NCI-H460 (cell line): ENCODE results near the gene LPCAT1. TPM values are rescaled to one million over a fixed set of nuclear protein-coding genes. Genes with fewer than 3 reads are reported as not detected.
"Not testable (repeated sequence)": the region's sequence is repeated elsewhere in the genome, so short reads cannot be mapped to it uniquely, and the experiment has no call there.

Experiments
- DNase-seq: peaks from one replicate; pipeline ENCODE4 v3.0.0-alpha.2; 2016; ENCODE audit warnings: low read depth; ENCODE audit errors: extremely low read depth
- total RNA-seq: library from RNA; depleted of rRNA; stranded (reverse); fragments of >200 nt; shearing (Covaris generic); gene quantifications from 2 replicates; pipeline ENCODE4 v1.2.3, GENCODE V29; 2014

The LPCAT1 gene
- total RNA-seq, 1 experiment from 2014 or later, result 30.6 TPM

DNA sequence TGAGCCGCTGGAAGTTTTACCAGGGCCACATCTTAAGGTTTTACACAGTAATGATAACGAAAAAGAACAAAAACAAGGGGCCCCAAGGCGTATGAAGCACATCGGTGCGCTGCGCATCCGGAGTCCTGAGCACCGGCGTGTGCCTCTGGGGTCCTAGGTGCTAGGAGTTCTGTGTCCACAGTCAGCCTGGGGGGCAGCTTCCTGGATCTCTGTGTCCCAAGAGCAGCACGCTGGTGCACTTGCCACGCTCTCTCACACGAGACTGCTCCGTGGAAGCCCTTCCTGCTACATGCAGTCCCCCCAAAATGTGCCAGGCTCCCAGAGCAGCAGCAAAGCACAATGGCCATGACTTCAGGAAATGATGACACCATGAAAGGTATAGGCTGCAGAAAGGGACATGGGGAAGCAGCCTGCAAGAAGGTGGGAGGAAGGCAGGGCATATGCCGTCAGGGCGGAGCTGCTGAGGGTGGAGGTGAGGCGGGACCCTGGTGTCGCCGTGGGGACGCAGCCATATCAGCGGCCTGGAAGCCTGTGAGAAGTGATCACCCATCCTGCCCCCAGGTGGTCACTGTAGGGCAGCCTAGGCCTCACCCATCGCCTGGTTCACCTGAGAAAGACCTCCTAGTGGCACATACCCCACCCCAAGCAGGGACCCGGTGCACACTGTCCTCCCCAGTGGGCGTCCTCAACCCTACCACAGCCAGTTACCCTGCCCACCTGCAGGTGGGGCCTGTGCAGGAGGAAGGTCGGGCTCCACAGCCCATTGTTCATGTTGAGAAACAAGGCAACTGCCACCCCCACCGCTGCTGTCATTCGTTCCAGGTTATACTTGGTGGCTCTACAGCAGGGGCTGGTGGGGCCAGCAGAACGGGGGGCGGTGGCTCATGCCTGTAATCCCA is 54.9 kb downstream of the LPCAT1 start:
- DNase-seq, result no peak

DNA sequence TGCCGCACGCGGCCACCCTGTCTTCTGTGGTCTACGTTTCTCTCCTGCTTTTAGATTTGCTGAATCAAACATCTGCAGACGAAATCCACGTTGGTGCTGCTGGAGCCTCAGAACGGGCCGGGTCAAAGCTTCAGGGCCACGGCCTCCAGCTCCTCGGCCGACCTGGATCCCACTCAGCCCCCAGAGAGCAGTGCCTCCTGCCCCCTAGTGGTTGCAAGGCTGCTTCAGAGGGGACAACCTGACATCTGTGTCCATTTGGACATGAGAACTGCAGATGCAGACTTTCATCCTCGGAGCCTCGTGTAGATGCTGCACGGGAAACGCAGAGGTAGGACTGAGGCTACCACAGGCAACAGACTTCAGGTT is 55.5 kb downstream of the LPCAT1 start:
- no peak for DNase-seq

DNA sequence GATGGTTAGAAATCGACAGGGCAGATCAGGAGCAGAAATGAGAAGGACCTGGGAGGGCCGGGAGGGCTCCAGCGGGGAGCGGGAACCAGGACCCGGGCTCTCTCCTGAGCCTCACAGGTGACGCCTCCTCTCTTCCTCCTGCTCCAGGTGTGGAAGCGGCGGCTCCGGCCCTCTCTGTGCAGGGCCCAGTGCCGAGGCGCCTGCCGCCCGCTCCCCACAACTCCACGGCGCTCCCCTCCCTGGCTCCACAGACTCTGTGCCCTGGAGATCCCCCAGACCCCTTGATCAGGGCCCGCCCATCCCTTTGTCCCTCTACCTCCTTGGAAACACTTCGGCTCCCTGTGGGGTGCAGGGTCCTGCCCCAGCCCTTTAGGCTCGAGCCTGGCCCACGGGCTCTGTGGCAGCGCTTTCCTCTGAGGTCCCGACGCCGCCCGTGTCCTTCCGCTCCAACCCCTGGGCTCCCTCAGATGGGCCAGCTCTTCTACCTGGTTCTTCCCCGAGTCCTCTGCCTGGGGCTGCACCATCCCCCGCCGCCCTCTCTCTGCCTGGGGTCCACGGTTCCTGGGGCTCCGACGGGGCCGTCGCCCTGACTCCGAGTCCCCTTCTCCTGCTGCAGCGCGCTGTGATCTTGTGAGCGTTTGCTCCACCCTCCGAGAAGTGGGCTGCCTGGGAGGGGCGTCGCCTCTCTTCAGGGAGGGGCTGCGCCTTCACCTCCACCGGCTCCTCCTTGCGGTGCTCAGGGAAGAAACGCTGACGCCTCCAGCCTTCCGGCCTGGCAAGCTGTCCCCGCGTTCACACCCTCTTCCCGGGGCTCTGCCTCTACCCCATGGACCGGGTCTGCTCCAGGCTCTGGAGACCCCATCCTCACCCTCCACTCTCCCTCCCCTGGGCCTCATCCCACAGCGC is 56.2 kb downstream of the LPCAT1 start:
- no peak for DNase-seq

DNA sequence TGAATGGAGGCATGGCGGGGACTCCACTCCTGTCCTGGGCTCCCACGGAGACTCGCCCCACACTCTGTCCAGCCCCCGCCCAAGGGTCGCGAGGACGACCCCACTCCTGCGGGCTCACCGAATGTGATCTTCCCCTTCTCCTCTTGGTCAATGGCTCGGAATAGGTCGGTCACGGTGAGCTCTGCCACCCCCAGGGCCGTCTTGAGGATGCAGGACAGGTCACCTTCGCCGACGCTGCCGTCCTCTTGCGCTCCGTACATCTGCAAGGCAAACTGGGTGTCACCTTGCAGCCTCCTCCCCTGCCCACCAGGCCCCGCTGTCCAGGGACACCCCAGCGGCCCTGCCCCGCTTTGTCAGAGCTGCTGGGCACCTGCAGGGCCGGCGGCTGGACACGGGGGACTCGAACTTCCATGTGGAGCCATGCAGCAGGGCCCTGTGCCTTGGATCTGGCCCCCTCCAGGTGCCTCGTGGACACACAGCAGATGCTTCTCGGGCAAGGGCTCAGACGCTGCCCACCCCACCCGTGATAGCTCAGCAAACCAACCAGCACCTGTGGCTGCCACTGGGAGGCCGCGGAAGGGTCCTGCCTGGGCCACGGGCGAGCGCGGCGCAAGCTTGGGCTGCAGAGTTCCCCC is 57.0 kb downstream of the LPCAT1 start:
- DNase-seq, result no peak

DNA sequence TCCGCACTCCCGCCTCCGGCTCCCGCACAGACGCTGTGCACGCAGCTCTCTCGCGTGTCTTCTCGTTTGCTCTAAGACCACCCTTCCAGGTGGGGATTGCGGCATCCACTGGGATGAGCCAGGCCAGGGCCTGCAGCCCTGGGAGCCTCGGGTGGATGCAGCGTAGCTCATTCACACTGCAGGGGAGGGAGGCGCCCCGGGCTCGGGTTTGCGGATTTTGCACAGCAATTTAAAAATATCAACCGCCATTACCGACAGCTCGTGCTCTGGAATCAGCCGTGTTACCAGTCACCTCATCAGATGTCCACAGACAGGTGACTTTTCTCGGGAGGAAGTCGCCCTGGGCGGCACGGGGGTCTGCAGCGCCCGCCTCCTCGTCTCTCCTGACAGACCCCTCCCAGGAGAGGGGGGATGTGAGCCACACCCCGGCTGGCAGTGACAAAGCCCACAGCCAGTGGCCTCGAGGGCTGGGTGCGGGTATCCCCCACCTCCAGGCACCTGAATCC is 57.7 kb downstream of the LPCAT1 start:
- DNase-seq, result no peak

DNA sequence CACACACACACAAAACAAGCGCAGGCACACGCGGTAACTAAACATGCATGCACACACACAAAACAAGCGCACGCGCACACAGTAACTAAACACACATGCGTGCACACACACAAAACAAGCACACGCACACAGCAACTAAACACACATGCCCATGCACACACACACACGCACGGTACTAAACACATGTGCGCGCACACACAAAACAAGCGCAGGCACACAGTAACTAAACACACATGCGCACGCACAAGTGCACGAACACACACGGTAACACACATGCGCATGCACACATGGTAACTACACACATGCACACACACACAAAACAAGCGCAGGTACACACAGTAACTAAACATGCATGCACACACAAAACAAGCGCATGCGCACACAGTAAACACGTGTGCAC is 58.6 kb downstream of the LPCAT1 start:
- DNase-seq, result no peak

DNA sequence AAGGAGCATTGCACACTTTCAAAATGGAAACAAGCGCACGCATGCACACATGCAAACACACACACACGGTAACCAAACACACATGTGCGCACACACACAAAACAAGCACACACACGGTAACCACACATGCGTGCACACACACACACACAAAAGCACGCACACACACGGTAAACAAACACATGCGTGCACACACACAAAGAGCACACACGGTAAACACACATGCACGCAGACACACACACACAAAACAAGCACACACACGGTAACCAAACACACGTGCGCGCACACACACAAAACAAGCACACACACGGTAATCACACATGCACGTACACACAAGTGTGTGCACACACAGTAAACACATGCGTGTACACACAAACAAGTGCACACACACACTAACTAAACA is 59.2 kb downstream of the LPCAT1 start:
- no peak for DNase-seq

DNA sequence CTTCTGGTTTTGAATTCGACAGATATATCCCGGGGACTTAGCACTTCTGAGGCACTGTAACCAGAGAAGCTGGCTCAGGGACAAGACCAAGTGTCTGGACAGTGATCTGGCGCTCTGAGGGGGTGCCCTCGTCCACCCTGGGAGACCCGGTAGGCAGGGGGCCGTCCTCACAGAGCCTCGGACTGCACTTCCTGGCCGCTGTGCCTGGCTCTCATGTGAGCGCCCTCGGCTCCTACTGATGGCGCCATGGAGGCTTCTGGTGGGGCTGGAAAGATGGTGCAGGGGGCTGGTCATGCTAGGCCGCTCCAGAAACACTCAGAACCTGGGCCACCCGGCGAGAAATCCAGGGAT is 59.7 kb downstream of the LPCAT1 start:
- no peak for DNase-seq

DNA sequence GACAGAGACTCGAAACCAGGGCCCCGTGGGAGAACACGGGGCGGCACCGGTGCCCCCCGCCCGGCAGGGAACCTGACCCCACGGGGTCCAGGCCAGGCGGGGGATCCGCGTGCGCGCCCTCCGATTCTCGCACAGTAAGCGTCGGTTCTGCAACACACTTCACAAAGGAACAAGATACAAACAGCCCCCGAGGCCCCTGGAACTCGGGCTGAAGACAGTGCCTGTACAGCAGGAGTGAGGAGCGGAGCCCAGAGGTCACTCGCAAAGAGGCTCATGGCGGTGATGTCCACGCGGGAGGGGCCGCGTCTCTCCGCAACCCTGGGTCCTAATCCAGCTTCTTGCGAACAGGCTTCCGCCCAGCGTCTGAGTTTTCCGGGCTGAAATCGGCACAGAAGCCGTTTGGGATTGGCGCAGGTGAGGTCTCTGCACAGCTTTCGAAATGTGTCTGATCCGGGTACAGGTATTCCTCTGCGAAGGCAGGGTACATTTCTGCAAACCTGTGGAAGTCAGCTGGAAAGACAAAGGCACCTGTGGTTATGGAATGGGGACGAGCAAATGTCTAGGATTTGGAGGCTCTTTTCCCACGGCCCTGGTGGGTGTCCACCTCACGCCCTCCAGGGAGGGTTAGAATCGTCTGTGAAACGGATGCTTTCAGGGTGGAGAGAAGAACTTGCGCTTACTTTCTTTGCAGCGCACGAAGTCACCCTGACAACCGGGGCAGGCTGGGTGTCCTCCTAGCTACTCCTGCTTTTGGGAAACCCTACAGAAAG is 60.2 kb downstream of the LPCAT1 start:
- no peak for DNase-seq

DNA sequence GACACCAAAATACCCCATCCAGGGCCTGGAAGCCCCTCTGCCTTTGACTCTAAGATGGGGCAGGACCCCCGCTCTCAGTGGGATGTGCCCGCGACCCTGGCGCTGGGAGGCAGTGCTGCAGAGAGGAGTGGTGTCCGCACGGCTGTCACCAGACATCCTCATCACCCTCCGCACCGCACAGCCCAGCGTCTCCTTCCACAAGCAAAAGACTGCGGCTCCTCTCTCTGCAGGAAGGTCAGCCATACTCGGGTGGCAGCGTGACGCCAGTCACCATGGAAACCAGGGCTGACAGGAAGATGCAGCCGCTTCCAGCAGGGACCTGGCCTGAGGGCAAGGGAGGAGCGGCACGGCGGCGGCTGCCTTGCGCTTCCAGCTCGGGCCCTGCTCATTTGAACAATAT is 61.4 kb downstream of the LPCAT1 start:
- no peak for DNase-seq

DNA sequence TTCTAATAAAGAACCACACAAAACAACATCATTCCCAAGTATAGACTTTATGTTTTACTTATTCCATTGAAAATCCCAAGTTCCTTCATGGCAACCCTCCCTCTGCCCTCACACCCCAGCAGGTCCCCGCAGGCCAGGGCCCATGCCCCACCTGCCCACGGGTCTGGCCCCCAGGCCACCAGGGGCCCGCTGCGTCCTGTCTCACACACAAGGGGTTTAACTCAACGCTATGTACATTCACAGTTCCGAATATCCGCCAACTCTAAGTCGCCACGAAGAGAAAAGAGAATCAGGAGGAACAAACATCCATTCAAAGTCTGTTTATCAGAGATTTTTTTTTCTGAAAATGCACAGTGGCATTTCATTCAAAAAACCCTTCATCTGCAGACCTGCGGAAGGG is 62.4 kb downstream of the LPCAT1 start:
- no peak for DNase-seq

DNA sequence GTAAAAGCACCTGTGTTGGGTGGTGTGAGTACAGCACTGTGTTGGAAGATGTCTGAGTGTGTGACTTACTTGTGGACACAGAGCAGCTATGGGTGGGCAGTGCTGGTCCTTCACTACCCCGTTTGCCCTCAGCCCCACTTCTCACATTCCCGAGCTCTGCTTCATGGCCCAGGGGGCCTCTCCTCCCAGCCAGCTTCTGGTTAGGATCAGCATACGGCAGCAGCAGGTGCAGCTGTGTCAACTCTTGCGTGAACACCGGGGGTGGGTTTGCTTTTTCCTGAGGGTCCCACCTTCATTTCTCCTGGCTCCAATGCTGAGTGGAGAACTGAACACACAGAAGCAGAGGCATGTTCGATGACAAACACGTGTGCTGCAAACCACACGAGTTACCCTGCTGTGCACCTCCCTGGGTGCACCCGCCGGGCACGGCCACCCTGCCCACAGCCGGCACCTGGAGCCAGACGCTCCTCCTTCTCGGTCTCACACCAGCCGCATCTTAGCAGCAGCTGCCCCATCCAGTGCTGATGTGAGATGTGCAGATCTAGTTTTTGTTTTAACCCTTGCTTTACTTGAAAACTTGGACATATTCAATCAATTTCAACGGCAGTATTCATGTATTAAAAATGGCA is 63.6 kb downstream of the LPCAT1 start:
- DNase-seq, result no peak

DNA sequence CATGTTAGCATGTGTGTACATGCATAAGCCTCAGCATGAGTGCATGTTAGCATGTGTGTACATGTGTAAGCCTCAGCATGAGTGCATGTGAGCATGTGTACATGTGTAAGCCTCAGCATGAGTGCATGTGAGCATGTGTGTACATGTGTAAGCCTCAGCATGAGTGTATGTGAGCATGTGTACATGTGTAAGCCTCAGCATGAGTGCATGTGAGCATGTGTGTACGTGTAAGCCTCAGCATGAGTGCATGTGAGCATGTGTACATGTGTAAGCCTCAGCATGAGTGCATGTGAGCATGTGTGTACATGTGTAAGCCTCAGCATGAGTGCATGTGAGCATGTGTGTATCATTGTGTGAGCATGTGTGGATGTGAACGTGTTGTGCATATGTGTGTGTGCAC is 64.3 kb downstream of the LPCAT1 start:
- DNase-seq, result not testable (repeated sequence)

DNA sequence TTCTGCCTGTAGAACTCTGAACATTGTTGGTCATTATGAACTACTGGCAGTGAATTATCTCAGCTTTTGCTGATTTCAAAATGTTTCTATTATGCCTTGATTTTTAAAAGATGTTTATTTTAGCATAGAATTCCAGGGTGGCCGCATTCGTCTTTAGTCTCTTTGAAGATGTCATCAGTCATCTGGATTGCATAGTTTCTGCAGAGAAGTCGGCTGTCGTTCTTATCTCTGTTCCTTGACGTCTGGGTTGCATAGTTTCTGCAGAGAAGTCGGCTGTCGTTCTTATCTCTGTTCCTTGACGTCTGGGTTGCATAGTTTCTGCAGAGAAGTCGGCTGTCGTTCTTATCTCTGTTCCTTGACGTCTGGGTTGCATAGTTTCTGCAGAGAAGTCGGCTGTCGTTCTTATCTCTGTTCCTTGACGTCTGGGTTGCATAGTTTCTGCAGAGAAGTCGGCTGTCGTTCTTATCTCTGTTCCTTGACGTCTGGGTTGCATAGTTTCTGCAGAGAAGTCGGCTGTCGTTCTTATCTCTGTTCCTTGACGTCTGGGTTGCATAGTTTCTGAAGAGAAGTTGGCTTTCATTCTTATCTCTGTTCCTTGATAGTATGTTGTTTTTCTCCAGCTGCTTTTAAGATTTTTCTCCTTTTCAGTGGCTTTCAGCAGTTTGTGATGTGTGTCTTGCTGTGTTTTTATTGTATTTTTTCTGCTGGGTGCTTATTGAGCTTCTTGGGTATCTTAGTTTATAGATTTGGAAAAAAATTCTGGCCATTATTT is 67.5 kb downstream of the LPCAT1 start:
- not testable (repeated sequence) for DNase-seq

DNA sequence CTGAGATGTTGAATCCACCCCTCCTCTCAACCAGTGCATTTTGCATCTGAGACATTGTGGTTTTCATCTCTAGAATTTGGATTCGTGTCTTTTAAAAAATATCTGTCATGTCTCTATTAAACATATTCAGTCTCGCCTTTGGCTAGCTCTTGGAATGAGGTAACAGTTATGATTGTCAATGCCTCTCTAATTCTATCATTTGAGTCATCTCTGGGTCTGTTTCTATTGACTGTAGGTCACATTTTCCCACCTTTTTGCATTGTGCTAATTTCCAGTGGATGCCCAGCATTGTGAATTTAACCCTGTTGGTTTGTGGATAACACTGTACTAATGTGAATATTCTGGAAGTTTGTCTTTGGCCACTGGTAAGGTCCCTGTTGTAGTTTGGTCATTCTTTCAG is 70.1 kb downstream of the LPCAT1 start:
- DNase-seq, result no peak

DNA sequence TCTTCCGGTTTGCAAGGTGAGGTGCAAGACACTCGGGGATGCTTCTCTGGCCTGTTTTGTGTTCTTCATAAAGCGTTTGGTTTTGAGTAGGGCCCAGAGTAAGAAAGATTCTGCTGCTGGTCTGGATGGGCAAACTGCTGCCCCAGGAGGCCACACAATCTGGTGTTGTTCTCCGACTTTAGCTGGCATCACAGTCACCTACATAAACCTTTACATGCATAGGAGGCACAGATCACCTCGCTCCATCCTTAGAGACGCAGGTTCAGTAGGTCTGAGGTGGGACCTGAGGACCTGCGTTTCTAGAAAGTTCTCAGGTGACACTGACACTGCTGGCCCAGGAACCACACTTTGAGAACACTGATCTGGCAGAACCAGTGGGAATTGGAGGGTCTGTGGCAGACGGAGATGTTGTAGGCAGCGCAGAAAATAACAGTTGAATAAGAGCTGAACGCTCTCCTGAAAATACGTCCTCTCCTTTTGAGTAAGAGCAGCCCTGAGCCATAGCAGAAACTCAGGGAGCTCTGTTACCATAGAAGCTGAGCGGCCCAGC is 74.6 kb downstream of the LPCAT1 start:
- no peak for DNase-seq

DNA sequence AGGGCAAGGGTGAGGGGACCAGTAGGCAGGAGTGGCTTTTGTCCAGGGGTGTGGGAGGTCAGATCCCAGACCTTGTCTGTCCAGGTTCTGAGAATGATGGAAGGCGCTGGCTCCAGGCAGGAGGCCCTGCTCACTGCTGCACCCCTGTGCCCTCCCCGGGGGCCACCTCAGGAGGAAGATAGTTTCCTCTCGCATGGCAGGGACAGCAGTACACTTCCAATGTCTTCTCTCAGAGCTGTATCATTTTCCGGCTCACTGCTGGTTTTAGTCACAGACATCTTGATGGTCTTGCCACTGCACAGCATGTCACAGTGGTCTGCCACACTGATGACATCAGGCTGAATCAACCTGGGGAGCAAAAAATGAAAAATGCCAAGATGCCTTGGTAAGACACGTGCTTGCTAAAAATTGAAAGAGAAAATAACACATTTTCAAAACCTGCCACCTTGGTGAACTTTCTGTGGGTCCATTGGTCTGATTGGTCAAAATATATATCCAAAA is 75.2 kb downstream of the LPCAT1 start:
- DNase-seq, result no peak

DNA sequence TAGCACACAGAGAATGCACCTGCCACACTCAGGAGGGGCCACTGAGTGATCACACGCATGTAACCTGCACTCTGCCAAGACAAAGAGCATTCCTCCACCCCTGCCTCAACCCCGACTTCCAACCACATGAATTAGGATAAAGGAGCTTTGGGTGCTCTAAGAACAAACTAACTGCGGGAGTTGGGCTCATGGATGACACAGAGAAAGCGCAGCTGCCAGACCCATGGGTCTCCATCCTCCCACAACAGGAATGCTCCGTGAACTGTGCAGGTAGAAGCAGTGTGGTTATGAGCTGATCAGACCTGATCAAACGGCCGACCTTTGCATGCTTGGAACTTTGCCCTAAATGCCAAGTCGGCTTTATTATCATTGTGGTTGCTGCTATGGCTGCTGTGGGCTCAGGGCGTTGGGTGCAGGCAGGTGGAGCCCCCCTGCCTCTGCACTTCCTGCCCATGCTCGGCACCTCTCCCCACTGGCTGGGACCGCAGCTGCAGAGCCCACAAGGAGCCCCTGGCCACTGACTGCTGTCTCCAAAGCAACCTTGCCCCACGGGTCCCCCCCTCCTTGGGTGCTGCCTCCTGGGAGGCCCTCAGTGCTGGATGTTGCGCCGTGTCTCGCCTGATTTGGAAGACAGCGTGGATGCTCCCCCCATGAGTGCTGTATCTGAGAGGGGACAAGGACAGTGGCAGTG is 75.9 kb downstream of the LPCAT1 start:
- DNase-seq, result no peak
